Upper lobe of right lung (tissue), 1 donor: ENCODE results near the gene PREP. TPM values are rescaled to one million over a fixed set of nuclear protein-coding genes. Genes with fewer than 3 reads are reported as not detected.
A peak's percentile ranks its signal among the peaks of the same experiment; 100 is the strongest.

ENCODE experiments used
- ATAC-seq: fragments of 200-7000 bp; cut with Tn5 transposase; one replicate; pipeline ENCODE4 v1.9.1; 2020; ENCODE audit warnings: mild to moderate bottlenecking, moderate library complexity
- DNase-seq: peaks from one replicate; pipeline ENCODE4 v3.0.0-alpha.2; 2020
- H3K27ac ChIP-seq: fragments of 200-600 bp; one replicate; pipeline ENCODE4 v1.8.0; 2022
- H3K27me3 ChIP-seq: fragments of 200-600 bp; one replicate; pipeline ENCODE4 v1.8.0; 2022; ENCODE audit warnings: mild to moderate bottlenecking
- H3K36me3 ChIP-seq: fragments of 200-600 bp; one replicate; pipeline ENCODE4 v1.8.0; 2022
- H3K4me1 ChIP-seq: fragments of 200-600 bp; one replicate; pipeline ENCODE4 v1.8.0; 2022
- H3K4me3 ChIP-seq: fragments of 200-600 bp; one replicate; pipeline ENCODE4 v1.8.0; 2022; ENCODE audit warnings: mild to moderate bottlenecking
- H3K9me3 ChIP-seq: fragments of 200-600 bp; one replicate; pipeline ENCODE4 v1.8.0; 2022
- intact Hi-C: fragments of 100-400 bp; cut with DNase I; formaldehyde crosslinking; loops from one replicate; pipeline ENCODE4 v1.11.0; 2022
- total RNA-seq: library from RNA; stranded (reverse); fragmentation: NEBNext Ultra II Directional; extraction: Animal tissue kit (Norgen Biotek cat#: 25700); gene quantifications from one replicate; pipeline ENCODE4 v1.2.1, GENCODE V29; 2021
- TF ChIP-seq, protein P1 (sequence below): fragments of 200-600 bp; IDR thresholded peaks from one replicate; pipeline ENCODE4 v1.8.0; 2022; ENCODE audit warnings: antibody characterized with exemption
- donor health status: DM: no; HTN: yes; CAD: no; lungs with severe emphysema.

Gene PREP
- total RNA-seq, 1 donor from 2014 or later: 32.9 TPM

DNA sequence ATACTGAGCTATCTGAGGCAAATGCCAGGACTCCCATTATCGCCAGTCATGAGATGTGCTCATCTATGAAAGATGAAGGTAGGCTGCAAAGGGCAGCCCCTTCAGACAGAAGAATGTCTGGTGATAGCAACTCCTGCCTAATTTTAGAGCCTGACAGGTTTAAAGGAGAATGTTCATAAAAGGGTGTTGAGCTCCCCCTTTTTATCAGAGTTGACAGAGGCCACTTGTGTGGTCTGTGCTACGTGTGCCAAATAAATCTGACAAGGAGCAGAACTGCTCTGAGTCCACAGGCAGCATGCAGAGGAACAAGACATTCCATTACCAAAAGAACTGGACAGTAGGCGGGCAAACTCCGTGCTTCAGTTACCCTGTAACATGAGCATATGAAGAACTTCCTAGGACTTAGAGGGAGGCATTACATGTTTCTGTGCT is 101.8 kb downstream of the PREP start:
- Histone ChIP-seq H3K27ac (no peak overlapping the region), H3K4me3 (no peak overlapping the region), H3K27me3 (no peaks in the 10 kb centered on the region), H3K4me1 (no peaks in the 10 kb centered on the region), H3K36me3 (peaks cover 7% of the 10 kb centered on the region), H3K9me3 (no peaks in the 10 kb centered on the region)
- DNase-seq (no peak), ATAC-seq (peak; percentile 33)
- TF ChIP-seq, protein P1, sequence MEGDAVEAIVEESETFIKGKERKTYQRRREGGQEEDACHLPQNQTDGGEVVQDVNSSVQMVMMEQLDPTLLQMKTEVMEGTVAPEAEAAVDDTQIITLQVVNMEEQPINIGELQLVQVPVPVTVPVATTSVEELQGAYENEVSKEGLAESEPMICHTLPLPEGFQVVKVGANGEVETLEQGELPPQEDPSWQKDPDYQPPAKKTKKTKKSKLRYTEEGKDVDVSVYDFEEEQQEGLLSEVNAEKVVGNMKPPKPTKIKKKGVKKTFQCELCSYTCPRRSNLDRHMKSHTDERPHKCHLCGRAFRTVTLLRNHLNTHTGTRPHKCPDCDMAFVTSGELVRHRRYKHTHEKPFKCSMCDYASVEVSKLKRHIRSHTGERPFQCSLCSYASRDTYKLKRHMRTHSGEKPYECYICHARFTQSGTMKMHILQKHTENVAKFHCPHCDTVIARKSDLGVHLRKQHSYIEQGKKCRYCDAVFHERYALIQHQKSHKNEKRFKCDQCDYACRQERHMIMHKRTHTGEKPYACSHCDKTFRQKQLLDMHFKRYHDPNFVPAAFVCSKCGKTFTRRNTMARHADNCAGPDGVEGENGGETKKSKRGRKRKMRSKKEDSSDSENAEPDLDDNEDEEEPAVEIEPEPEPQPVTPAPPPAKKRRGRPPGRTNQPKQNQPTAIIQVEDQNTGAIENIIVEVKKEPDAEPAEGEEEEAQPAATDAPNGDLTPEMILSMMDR: no peak
- intact Hi-C loops: no loop called here

DNA sequence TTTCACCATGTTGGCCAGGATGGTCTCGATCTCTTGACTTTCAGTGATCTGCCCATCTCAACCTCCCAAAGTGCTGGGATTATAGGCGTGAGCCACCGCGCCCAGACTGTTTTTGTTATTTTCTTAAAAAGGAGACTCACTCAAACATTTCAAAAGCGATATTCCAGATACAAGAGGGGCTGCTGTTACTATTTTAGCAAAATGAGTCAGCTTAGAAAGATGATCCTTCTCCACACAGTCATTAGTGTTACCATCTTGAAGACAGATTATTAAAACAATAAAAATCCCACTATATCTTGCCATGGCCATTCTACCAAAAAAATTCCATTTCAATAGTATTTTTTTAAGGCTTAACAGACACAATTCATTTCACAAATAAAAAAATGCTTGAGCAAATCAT is 102.8 kb downstream of the PREP start:
- no peak for DNase-seq
- no peaks in the 10 kb centered on the region for H3K27me3 ChIP-seq
- intact Hi-C loops: no loop called here
- H3K9me3 ChIP-seq: no peaks in the 10 kb centered on the region
- no peak for ATAC-seq
- H3K4me3 ChIP-seq: no peak overlapping the region
- H3K4me1 ChIP-seq: no peaks in the 10 kb centered on the region
- TF ChIP-seq, protein P1: no peak
- peaks cover 7% of the 10 kb centered on the region for H3K36me3 ChIP-seq
- no peak overlapping the region for H3K27ac ChIP-seq

DNA sequence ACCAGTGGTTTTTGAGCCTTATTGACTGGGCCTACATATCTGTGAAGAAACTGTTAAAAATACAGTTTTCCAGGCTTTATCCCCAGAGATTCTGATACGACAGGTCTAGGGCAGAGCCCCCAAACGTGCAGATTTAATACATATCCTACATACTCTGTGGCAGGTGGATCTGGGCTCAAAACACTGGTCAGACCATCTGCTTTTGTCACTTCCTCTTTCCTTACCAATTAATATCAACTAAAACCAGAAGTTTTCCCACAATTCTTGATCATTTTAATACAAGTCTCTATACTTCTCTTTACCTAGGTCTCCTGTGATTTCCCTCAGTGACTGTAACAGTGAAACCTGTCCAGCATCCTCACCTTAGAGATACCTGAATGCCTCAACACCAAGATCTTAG is 108.8 kb downstream of the PREP start:
- Histone ChIP-seq H3K9me3 (no peaks in the 10 kb centered on the region), H3K4me1 (no peaks in the 10 kb centered on the region), H3K27ac (no peak overlapping the region), H3K4me3 (no peak overlapping the region), H3K27me3 (no peaks in the 10 kb centered on the region), H3K36me3 (no peaks in the 10 kb centered on the region)
- TF ChIP-seq, protein P1: no peak
- ATAC-seq (no peak), DNase-seq (no peak)
- intact Hi-C loops: no loop called here

DNA sequence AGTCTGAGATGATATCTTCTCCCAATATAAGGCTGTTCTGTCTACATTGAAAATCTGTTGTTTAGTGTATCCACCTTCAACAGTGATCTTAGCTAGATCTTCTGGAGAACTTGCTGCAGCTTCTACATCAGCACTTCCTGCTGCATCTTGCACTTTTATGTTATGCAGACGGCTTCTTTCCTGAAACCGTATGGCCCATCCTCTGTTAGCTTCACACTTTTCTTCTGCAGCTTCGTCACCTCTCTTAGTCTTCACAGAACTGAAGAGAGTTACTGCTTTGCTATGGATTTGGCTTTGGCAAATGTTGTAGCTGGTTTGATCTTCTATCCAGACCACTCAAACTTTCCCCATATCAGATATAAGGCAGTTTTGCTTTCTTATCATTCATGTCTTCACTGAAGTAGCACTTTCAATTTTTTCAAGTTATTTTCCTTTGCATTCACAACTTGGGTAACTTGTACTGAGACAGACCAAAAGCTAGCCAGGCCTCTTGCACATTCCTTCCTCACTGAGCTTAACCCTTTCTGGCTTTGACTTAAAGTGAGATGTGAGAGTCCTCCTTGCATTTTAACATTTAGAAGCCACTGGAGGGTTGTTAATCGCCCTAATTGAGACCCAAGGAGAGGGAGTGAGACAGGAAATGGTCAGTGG is 110.1 kb downstream of the PREP start:
- intact Hi-C loops: no loop called here
- Histone ChIP-seq H3K4me1 (no peaks in the 10 kb centered on the region), H3K27me3 (no peaks in the 10 kb centered on the region), H3K27ac (no peak overlapping the region), H3K36me3 (peaks cover 8% of the 10 kb centered on the region), H3K9me3 (no peaks in the 10 kb centered on the region), H3K4me3 (no peak overlapping the region)
- DNase-seq: no peak
- no peak for ATAC-seq
- TF ChIP-seq, protein P1: no peak

DNA sequence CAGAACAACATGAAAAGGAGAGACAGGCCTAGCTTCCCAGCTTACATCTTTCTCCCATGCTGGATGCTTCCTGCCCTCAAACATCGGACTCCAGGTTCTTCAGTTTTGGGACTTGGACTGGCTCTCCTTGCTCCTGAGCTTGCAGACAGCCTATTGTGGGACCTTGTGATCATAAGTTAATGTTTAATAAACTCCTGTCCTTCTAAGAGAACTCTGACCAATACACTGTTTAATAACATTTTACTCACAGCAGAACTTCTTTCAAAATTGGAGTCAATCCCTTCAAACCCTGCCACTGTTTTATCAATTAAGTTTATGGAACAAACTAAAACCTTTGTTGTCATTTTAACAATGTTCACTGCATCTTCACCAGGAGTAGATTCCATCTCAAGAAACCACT is 111.4 kb downstream of the PREP start:
- DNase-seq: no peak
- TF ChIP-seq, protein P1: no peak
- Histone ChIP-seq H3K4me3 (no peak overlapping the region), H3K27ac (no peak overlapping the region), H3K27me3 (no peaks in the 10 kb centered on the region), H3K4me1 (no peaks in the 10 kb centered on the region), H3K9me3 (no peaks in the 10 kb centered on the region), H3K36me3 (peaks cover 21% of the 10 kb centered on the region)
- ATAC-seq: no peak
- intact Hi-C loops: no loop called here
